ENCODE data around the gene FAM98C.
"Not testable (repeated sequence)": the region's sequence is repeated elsewhere in the genome, so short reads cannot be mapped to it uniquely, and the experiment has no call there.

The FAM98C gene
- long read RNA-seq, donor 1, transcript FAM98C-201 (8 exons, 1,271 nt) = major isoform, 6 of 7 reads
- long read RNA-seq, donor 1, partial matches to known transcripts = 0 of 7 reads
- long read RNA-seq, donor 1, other reads (novel, unspliced or antisense) = 0 of 7 reads
- long read RNA-seq, donor 2, partial matches to known transcripts = 0 of 4 reads
- long read RNA-seq, donor 2, other reads (novel, unspliced or antisense) = 0 of 4 reads
- long read RNA-seq, donor 3, partial matches to known transcripts = 0 of 4 reads
- long read RNA-seq, donor 3, other reads (novel, unspliced or antisense) = 0 of 4 reads
- long read RNA-seq, donor 4, transcript FAM98C-201 (8 exons, 1,271 nt) = major isoform, 5 of 7 reads
- long read RNA-seq, donor 4, partial matches to known transcripts = 0 of 7 reads
- long read RNA-seq, donor 4, other reads (novel, unspliced or antisense) = 0 of 7 reads
- long read RNA-seq, donor 5, partial matches to known transcripts = 5 of 7 reads
- long read RNA-seq, donor 5, other reads (novel, unspliced or antisense) = 0 of 7 reads
- long read RNA-seq, donor 6, partial matches to known transcripts = 0 of 3 reads
- long read RNA-seq, donor 6, other reads (novel, unspliced or antisense) = 0 of 3 reads
- long read RNA-seq, donor 7 = 0 reads
- long read RNA-seq, donor 8, partial matches to known transcripts = 5 of 10 reads
- long read RNA-seq, donor 8, other reads (novel, unspliced or antisense) = 0 of 10 reads

GRCh38 chr19:38402967-38403674, at the start of gene FAM98C:
Gene FAM98C (plus strand): TSS chr19:38403093. CDS start chr19:38403154, 61 bp downstream.
- peak; percentile 97 for DNase-seq

- DNase-seq = no peak
These were observed 46.9 kb upstream of the FAM98C start for GRCh38 chr19:38355728-38356725.

GRCh38 chr19:38358071-38358470, 44.8 kb upstream of the FAM98C start:
- no peak for DNase-seq

DNA sequence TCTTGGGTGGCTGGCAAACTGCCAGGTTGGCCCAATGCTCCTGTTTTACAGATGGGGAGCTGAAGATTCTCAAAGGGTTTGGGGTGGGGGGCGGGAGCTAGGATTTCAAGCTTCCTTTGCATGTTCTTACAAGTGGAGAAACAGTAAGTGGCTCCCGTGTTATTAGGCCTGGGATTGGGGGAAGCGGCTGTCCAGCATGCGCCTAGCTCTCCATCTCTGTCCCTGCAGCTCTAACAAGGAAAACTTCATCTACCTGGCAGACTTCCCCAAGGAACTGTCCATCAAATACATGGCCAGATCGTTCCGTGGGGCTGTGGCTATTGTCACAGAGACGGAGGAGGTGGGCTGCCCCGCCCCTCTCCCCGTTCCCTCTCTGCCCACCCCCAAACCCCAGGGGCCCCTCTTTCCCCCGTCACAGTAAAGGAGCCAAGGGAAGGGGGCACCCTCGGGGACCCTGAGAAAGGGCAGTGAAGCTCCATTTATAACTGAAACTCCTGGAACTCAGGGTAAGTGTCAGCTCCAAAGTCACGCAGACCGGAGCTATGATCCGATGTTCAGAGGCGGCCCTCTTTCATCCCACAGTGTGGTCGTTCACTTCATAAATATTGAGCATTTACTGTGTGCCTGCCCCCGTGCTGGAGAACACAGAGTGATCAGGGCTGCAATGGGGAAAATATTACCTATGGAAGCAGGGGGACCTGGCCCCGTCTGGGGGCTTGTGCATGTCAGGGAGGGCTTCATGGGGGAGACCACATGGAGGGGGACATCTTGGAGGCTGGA, 43.5 kb upstream of the FAM98C start:
- DNase-seq = no peak

- no peak for DNase-seq
These were observed 42.5 kb upstream of the FAM98C start for GRCh38 chr19:38360351-38360750.

DNA sequence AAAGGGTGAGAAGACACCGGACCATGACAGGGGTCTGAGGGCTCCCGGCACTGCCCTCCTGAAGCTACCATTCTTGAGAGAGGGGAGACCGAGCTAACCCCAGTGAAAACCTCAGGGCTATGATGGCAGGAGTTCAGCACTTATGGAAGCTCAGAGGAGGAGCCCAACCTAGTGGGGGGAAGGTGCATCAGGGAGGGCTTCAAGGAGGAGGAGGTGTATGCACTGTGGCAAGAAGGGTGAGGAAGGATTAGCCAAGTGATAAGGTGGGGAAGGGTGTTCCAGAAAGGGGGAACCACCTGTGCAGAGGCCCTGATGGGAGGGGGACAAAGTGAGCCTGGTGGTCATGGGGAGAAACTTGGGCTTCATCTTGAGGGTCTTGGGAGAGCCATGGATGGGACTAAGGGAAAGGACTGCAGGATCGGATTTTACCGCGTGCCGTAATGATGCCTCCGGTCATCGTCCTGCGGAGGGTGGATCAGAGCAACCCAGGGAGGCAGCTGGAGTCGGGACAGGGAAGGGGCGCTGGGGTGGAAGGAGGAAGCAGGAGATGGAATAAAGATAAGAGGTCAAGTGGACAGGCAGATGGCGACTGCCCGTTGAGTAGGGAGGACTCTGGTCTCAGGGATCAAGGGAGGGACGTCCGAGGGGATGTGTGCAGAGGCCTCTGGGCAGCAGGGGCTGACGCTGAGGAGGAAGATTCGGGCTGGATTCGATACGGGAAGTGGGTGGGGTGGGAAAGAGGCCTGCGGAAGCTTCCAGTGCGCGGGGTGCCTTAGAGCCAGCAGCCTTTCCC, 41.9 kb upstream of the FAM98C start:
- DNase-seq = no peak

GRCh38 chr19:38361633-38362075, 41.2 kb upstream of the FAM98C start:
- peak; percentile 87 for DNase-seq

DNA sequence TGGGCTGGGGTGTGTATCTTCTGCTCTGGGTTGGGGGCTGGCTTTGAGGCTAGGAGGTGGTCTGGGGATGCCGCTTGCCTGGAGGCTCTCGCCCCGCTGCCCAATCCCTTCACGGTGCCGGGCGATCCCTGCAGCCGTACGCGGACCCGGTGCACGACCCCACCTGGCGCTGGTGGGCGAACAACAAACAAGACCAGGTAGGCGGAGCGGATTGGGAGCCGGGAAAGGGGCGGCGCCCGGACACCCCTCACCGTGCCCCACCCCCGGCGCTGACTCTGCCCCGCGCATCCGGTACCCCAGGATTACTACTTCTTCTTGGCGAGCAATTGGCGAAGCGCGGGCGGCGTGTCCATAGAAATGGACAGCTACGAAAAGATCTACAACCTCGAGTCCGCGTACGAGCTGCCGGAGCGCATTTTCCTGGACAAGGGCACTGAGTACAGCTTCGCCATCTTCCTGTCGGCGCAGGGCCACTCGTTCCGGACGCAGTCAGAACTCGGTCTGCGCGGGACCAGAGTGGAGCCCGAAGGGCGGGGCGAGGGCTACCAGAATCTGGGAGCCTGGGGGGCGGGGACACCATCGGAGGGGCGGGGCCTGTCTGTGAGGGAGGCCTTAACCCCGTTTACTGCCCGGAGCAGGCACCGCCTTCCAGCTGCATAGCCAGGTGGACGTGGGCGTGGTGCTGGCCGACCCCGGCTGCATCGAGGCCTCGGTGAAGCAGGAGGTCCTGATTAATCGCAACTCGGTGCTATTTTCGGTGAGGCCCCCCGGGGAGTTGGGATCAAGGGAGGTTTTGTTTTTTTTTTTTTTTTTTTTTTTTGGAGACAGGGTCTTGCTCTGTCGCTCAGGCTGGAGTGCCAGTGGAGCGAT, 40.6 kb upstream of the FAM98C start:
- peak; percentile 92 for DNase-seq

DNA sequence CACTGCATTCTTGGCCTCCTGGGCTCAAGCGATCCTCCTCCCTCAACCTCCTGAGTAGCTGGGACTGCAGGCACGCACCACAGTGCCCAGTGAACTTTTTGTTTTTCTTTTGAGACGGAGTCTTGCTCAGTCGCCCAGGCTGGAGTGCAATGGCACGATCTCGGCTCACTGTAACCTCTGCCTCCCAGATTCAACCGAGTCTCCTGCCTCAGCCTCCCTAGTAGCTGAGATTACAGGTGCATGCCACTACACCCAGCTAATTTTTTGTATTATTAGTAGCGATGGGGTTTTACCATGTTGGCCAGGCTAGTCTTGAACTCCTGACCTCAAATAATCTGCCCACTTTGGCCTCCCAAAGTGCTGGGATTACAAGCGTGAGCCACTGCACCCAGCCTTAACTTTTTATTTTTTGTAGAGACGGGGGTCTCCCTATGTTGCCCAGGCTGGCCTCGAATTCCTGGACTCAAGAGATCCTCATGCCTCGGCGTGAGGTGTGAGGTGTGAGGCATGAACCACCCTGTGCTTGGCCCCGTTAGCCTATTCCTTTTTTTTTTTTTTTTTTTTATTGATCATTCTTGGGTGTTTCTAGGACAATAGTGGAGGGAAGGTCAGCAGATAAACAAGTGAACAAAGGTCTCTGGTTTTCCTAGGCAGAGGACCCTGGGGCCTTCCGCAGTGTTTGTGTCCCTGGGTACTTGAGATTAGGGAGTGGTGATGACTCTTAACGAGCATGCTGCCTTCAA, 39.8 kb upstream of the FAM98C start:
- not testable (repeated sequence) for DNase-seq

DNA sequence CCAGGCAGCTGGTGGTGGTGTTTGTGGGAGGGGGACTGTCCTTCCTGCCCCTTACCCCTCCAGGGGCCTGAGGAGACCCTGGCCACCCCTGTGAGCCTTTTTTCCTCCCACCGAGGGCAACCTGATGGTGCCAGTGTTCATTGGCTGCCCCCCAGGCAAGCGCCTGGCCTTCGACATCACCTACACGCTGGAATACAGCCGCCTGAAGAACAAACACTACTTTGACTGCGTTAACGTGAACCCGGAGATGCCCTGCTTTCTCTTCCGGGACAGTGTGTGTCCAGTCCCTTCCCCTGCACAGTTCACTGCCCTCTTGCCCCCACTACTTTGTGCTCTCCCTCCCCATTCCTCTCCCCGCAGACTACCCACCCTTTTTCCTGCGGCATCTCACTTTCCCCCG, 35.9 kb upstream of the FAM98C start:
- no peak for DNase-seq

- no peak for DNase-seq
These were observed 33.3 kb upstream of the FAM98C start for GRCh38 chr19:38369584-38369983.

DNA sequence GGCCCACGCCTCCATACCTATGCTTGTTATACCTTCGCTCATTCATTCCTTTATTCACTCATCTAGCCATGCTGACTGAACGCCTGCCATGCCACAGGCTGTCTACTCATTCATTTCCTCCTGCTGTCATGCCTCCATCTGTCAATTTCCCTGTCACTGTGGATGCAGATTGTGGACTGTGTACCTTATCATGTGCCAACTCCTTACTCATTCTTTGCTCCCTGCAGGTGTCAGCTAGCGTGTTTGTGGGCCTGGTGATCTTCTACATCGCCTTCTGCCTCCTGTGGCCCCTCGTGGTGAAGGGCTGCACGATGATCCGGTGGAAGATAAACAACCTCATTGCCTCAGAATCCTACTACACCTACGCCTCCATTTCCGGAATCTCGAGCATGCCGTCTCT, 32.6 kb upstream of the FAM98C start:
- no peak for DNase-seq

DNA sequence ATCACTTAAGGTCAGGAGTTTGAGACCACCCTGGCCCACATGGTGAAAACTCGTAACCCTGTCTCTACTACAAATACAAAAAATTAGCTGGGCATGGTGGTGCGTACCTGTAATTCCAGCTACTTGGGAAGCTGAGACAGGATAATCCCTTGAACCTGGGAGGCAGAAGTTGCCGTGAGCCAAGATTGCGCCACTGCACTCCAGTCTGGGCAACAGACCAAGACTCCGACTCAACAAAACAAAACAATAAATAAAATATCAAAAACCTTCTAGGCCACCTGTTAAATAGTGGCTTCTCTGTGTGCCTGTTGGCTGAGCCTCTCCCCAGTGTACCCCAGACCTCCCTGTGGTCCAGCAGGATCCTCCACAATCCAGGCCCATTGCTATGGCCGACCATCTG, 31.8 kb upstream of the FAM98C start:
- no peak for DNase-seq

DNA sequence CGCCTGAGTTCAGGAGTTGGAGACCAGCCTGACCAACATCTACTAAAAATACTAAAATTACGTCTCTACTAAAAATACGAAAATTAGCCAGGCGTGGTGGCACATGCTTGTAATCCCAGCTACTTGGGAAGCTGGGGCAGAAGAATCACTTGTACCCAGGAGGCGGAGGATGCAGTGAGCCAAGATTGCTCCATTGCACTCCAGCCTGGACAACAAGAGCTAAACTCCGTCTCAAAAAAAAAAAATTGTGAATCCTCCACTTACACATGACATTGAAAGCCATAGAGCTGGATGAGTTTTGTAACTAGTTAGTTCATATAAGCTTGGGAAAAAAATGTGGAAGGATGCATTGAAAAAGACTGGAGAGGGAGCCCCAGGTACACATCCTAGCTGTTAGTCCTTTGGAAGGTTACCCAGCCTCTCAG, 29.0 kb upstream of the FAM98C start:
- no peak for DNase-seq

DNA sequence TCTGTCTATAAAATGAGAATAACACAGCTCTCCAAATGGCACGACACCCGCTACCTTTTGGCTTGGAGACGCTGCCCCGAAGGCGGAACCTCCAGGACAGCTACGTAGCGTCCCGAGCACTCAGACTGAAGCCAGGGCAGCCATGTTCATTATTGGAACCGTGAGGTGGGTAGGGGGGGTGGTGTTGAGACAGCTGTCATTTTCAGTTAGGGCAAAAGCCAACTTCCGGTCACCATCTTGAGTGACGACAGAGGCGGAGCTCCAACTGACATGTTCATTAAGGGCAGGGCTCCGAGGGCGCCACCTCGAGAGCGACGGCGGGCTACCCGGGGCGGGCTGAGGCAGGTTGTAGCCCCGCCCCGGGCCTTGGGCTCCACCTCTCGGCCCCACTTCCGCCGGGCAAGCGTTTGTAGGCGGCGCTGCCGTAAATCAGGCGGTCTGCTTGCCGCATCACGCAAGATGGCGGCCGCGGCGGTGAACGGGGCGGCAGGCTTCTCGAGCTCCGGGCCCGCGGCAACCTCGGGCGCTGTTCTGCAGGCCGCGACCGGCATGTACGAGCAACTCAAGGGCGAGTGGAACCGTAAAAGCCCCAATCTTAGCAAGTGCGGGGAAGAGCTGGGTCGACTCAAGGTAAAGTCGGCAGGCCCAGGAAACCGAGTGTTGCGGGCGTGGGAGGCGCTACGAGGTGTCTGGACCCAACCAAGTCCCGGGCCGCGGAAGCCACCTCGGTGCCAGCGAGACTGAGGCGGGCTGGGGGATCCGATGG, 28.4 kb upstream of the FAM98C start, which contains the start of gene PSMD8:
Gene PSMD8, plus strand, starts transcription at position 240 of the 766 bp plus-strand sequence. Its CDS starts 31 bp downstream, at position 271.
- peak; percentile 97 for DNase-seq

- DNase-seq = no peak
These were observed 27.8 kb upstream of the FAM98C start for GRCh38 chr19:38375098-38375493.

GRCh38 chr19:38375748-38376147, 27.1 kb upstream of the FAM98C start:
- no peak for DNase-seq

Measured in right kidney (tissue), 9 donors.